Erythroblast (primary cell): Measurements from ENCODE around the gene RNF114.

Experiments
- GATA1 ChIP-seq: IDR thresholded peaks from 2 replicates; pipeline ENCODE4 v1.6.1; 2011; ENCODE audit warnings: low read depth, mild to moderate bottlenecking, control low read depth, low read length, moderate library complexity
- POLR2A ChIP-seq: IDR thresholded peaks from 2 replicates; pipeline ENCODE4 v1.6.1; 2011; ENCODE audit warnings: mild to moderate bottlenecking, low read length

- TF ChIP-seq POLR2A (no peak), GATA1 (no peak)
Observed at GRCh38 chr20:49942303-49942702, 6.1 kb downstream of the RNF114 start.
